H9 (cell line): Measurements from ENCODE around the gene NKD2. TPM values are rescaled to one million over a fixed set of nuclear protein-coding genes. Genes with fewer than 3 reads are reported as not detected.

Source experiments
- DNase-seq: peaks from one replicate; pipeline ENCODE4 v3.0.0-alpha.2; 2017
- H2AFZ ChIP-seq: one replicate; pipeline ENCODE4 v1.6.1; 2013; ENCODE audit warnings: mild to moderate bottlenecking, low read length, control low read depth, moderate library complexity
- H2AK5ac ChIP-seq: 2 replicates; pipeline ENCODE4 v1.6.1; 2013; ENCODE audit warnings: low read length, control low read depth, mixed read lengths; ENCODE audit not compliant: insufficient read length
- H2BK120ac ChIP-seq: one replicate; pipeline ENCODE4 v1.6.1; 2013; ENCODE audit warnings: low read depth, mild to moderate bottlenecking, low read length, control low read depth, inconsistent platforms; ENCODE audit not compliant: poor library complexity, severe bottlenecking
- H2BK12ac ChIP-seq: 2 replicates; pipeline ENCODE4 v1.6.1; 2013; ENCODE audit warnings: low read length, control low read depth, mixed read lengths, low read depth; ENCODE audit not compliant: insufficient read length
- H2BK15ac ChIP-seq: 2 replicates; pipeline ENCODE4 v1.6.1; 2013; ENCODE audit warnings: low read depth, low read length, control low read depth
- H2BK20ac ChIP-seq: one replicate; pipeline ENCODE4 v1.6.1; 2013; ENCODE audit warnings: low read depth, mild to moderate bottlenecking, low read length, control low read depth, inconsistent platforms; ENCODE audit not compliant: poor library complexity, severe bottlenecking
- H2BK5ac ChIP-seq: 2 replicates; pipeline ENCODE4 v1.6.1; 2013; ENCODE audit warnings: low read length, control low read depth, mixed read lengths; ENCODE audit not compliant: insufficient read length
- H3K14ac ChIP-seq: 2 replicates; pipeline ENCODE4 v1.6.1; 2013; ENCODE audit warnings: low read length, control low read depth; ENCODE audit not compliant: insufficient read depth
- H3K18ac ChIP-seq: 2 replicates; pipeline ENCODE4 v1.6.1; 2013; ENCODE audit warnings: low read depth, mild to moderate bottlenecking, mixed read lengths, low read length, control low read depth; ENCODE audit not compliant: insufficient read length
- H3K23ac ChIP-seq: 2 replicates; pipeline ENCODE4 v1.6.1; 2013; ENCODE audit warnings: low read length, control low read depth, mixed read lengths, low read depth; ENCODE audit not compliant: insufficient read length
- H3K23me2 ChIP-seq: 2 replicates; pipeline ENCODE4 v1.6.1; 2013; ENCODE audit warnings: low read depth, mild to moderate bottlenecking, mixed read lengths, low read length, control low read depth; ENCODE audit not compliant: insufficient read length, poor library complexity, severe bottlenecking
- H3K27ac ChIP-seq: 2 replicates; pipeline ENCODE4 v1.5.1; 2013; ENCODE audit warnings: low read length, control low read depth, mixed read lengths, low read depth; ENCODE audit not compliant: insufficient read length
- H3K27me3 ChIP-seq: 2 replicates; pipeline ENCODE4 v1.6.1; 2013; ENCODE audit warnings: low read length, control low read depth, inconsistent platforms; ENCODE audit not compliant: insufficient read depth
- H3K4ac ChIP-seq: 2 replicates; pipeline ENCODE4 v1.6.1; 2013; ENCODE audit warnings: low read depth, mild to moderate bottlenecking, control low read depth, inconsistent platforms, low read length, moderate library complexity
- H3K4me1 ChIP-seq: 2 replicates; pipeline ENCODE4 v1.6.1; 2013; ENCODE audit warnings: low read length, control low read depth, inconsistent platforms; ENCODE audit not compliant: insufficient read depth
- H3K4me2 ChIP-seq: 2 replicates; pipeline ENCODE4 v1.6.1; 2013; ENCODE audit warnings: low read length, control low read depth, mixed read lengths; ENCODE audit not compliant: insufficient read length, insufficient read depth
- H3K56ac ChIP-seq: 2 replicates; pipeline ENCODE4 v1.6.1; 2013; ENCODE audit warnings: low read depth, mild to moderate bottlenecking, mixed read lengths, low read length, control low read depth; ENCODE audit not compliant: insufficient read length
- H3K79me1 ChIP-seq: 2 replicates; pipeline ENCODE4 v1.6.1; 2013; ENCODE audit warnings: low read depth, mild to moderate bottlenecking, moderate library complexity, low read length, control low read depth, inconsistent platforms; ENCODE audit not compliant: insufficient read depth, poor library complexity, severe bottlenecking
- H3K79me2 ChIP-seq: 2 replicates; pipeline ENCODE4 v1.6.1; 2013; ENCODE audit warnings: low read length, control low read depth, inconsistent platforms; ENCODE audit not compliant: insufficient read depth
- H3K9ac ChIP-seq: 2 replicates; pipeline ENCODE4 v1.6.1; 2013; ENCODE audit warnings: low read length, control low read depth, mixed read lengths; ENCODE audit not compliant: insufficient read length; ENCODE audit errors: extremely low read depth
- H3K9me3 ChIP-seq: one replicate; pipeline ENCODE4 v1.6.1; 2013; ENCODE audit warnings: low read depth, low read length, inconsistent platforms; ENCODE audit not compliant: control insufficient read depth
- H3T11ph ChIP-seq: one replicate; pipeline ENCODE4 v1.6.1; 2013; ENCODE audit warnings: mild to moderate bottlenecking, low read length, control low read depth, inconsistent platforms
- H4K20me1 ChIP-seq: one replicate; pipeline ENCODE4 v1.6.1; 2013; ENCODE audit not compliant: control insufficient read depth, insufficient read length, insufficient read depth
- H4K5ac ChIP-seq: 2 replicates; pipeline ENCODE4 v1.6.1; 2013; ENCODE audit warnings: low read depth, mild to moderate bottlenecking, mixed read lengths, low read length, control low read depth; ENCODE audit not compliant: insufficient read length
- H4K8ac ChIP-seq: replicated peaks from 2 replicates; pipeline ENCODE4 v1.6.1; 2013; ENCODE audit warnings: low read length, control low read depth, mixed read lengths, low read depth; ENCODE audit not compliant: insufficient read length
- H4K91ac ChIP-seq: 2 replicates; pipeline ENCODE4 v1.6.1; 2013; ENCODE audit warnings: low read depth, mild to moderate bottlenecking, moderate library complexity, mixed read lengths, low read length, control low read depth; ENCODE audit not compliant: insufficient read length
- H3K27ac Mint-ChIP-seq, 3 experiments: 2 replicates in 2 of 3; 3 replicates in 1 of 3; pipeline ENCODE4 v1.8.0; 2020 to 2021; ENCODE audit warnings: mixed read lengths in 3 of 3, mild to moderate bottlenecking in 1 of 3, moderate library complexity in 1 of 3
- H3K27me3 Mint-ChIP-seq: 2 replicates; pipeline ENCODE4 v1.8.0; 2021; ENCODE audit warnings: low read depth, mild to moderate bottlenecking, moderate library complexity, mixed read lengths
- H3K36me3 Mint-ChIP-seq, 3 experiments: 2 replicates in 2 of 3; 3 replicates in 1 of 3; pipeline ENCODE4 v1.8.0; 2020 to 2021; ENCODE audit warnings: low read depth in 3 of 3, mixed read lengths in 3 of 3; ENCODE audit not compliant: insufficient read depth in 1 of 3
- H3K4me1 Mint-ChIP-seq, 2 experiments: 2 replicates each; pipeline ENCODE4 v1.8.0; 2020; ENCODE audit warnings: mixed read lengths in 2 of 2
- H3K4me3 Mint-ChIP-seq, 2 experiments: 2 replicates in 1 of 2; 3 replicates in 1 of 2; pipeline ENCODE4 v1.8.0; 2020 to 2021; ENCODE audit warnings: mild to moderate bottlenecking in 2 of 2, mixed read lengths in 2 of 2, moderate library complexity in 1 of 2
- H3K9me3 Mint-ChIP-seq, 2 experiments: 2 replicates in 1 of 2; 3 replicates in 1 of 2; pipeline ENCODE4 v1.8.0; 2020; ENCODE audit warnings: mild to moderate bottlenecking in 2 of 2, mixed read lengths in 2 of 2, moderate library complexity in 1 of 2
- CTCF ChIP-seq: fragments of 200-600 bp; sonication (generic); conservative IDR thresholded peaks from 3 replicates; pipeline ENCODE4 v1.8.0; 2021; ENCODE audit warnings: antibody characterized with exemption, mild to moderate bottlenecking
- WGBS: extraction: QIAGEN DNeasy Blood & Tissue Kit; methylation state at CpG from one replicate; pipeline ENCODE4 v1.1.7; 2013; ENCODE audit warnings: missing lambda C conversion rate, low lambda C conversion rate, mixed read lengths; ENCODE audit not compliant: insufficient read length; ENCODE audit errors: extremely low coverage; 5-methylcytosine and 5-hydroxymethylcytosine counted together
- total RNA-seq: library from RNA; stranded (reverse); gene quantifications from 2 replicates; pipeline ENCODE4 v1.2.1, GENCODE V29; 2021

The NKD2 gene
- total RNA-seq, 1 experiment from 2014 or later, result 7.3 TPM

DNA sequence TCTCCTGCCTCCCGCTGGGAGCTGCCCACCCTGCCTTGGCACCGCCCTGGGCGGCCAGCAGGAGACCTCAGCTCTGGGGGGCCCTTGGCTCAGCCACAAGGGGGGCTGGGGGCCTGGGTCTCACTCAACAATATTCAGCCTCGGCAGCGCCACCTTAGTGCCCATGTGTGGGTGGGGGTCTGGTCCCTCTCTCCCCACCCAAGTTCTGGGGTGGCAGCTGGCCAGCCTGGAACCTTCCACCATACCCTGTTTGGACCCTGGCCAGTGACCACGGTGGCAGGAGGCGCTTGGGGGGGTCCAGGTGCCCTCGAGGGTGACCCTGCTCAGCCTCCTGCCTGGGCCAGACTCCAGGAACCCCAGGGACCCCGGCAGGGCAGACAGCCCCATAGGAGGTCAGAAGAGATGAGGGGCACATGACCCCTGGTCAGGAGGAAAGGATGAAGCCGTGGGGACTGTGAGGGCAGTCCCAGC lies 22.2 kb downstream of the NKD2 start:
- Histone ChIP-seq H3K4me1 (no peaks in the 10 kb centered on the region), H3K56ac (no peak overlapping the region), H4K5ac (no peak overlapping the region), H3K79me1 (no peaks in the 10 kb centered on the region), H3K9me3 (no peaks in the 10 kb centered on the region), H3K27ac (no peak overlapping the region), H3K23ac (no peak overlapping the region), H2BK120ac (no peak overlapping the region), H2AFZ (no peak overlapping the region), H3K27me3 (no peaks in the 10 kb centered on the region), H3K18ac (no peak overlapping the region), H4K20me1 (no peaks in the 10 kb centered on the region), H2BK12ac (no peak overlapping the region), H3K23me2 (no peaks in the 10 kb centered on the region), H3K9ac (no peak overlapping the region), H2BK15ac (no peak overlapping the region), H3K4ac (no peak overlapping the region), H2BK5ac (no peak overlapping the region), H3T11ph (no peak overlapping the region), H2BK20ac (no peak overlapping the region), H3K14ac (no peak overlapping the region), H2AK5ac (no peak overlapping the region), H4K91ac (no peak overlapping the region), H4K8ac (no peak overlapping the region), H3K4me2 (no peak overlapping the region), H3K79me2 (no peaks in the 10 kb centered on the region)
- Mint-ChIP-seq H3K36me3 (peaks cover 0 to 2% (median 0%) of the 10 kb centered on the region in 3 experiments; a peak in 1 of 7 replicates), H3K27ac (no peak overlapping the region), H3K4me3 (no peak overlapping the region), H3K27me3 (no peaks in the 10 kb centered on the region), H3K4me1 (peaks cover 0 to 10% of the 10 kb centered on the region in 2 experiments; a peak in 1 of 4 replicates), H3K9me3 (no peaks in the 10 kb centered on the region)
- WGBS, result no CpG with 5 or more reads among the region's 10 CpGs
- no peak for DNase-seq
- TF ChIP-seq CTCF, result no peak
